Fibroblast of lung (primary cell): Measurements from ENCODE around the gene SLC44A1. TPM values are rescaled to one million over a fixed set of nuclear protein-coding genes. Genes with fewer than 3 reads are reported as not detected.
"Not testable (repeated sequence)": the region's sequence is repeated elsewhere in the genome, so short reads cannot be mapped to it uniquely, and the experiment has no call there.

Experiments
- DNase-seq, 2 donors: peaks; one replicate each; pipeline versions ENCODE4 v3.0.0 to v3.0.0-alpha.2; 2010; ENCODE audit warnings: low read depth in 2 of 2
- H2AFZ ChIP-seq: 2 replicates; pipeline ENCODE4 v1.5.1; 2012; ENCODE audit warnings: low read length, control low read depth, inconsistent platforms
- H3K27ac ChIP-seq: 2 replicates; pipeline ENCODE4 v1.5.1; 2011; ENCODE audit warnings: low read length, control low read depth; ENCODE audit not compliant: insufficient read depth
- H3K27me3 ChIP-seq: 2 replicates; pipeline ENCODE4 v1.5.1; 2011; ENCODE audit warnings: mild to moderate bottlenecking, low read length; ENCODE audit not compliant: control insufficient read depth, insufficient read depth
- H3K36me3 ChIP-seq: 2 replicates; pipeline ENCODE4 v1.5.1; 2011; ENCODE audit warnings: low read length; ENCODE audit not compliant: control insufficient read depth, insufficient read depth
- H3K4me1 ChIP-seq: 2 replicates; pipeline ENCODE4 v1.5.1; 2011; ENCODE audit warnings: low read length; ENCODE audit not compliant: control insufficient read depth, insufficient read depth; ENCODE audit errors: extremely low read depth
- H3K4me2 ChIP-seq: 2 replicates; pipeline ENCODE4 v1.5.1; 2011; ENCODE audit warnings: low read length, control low read depth; ENCODE audit not compliant: insufficient read depth; ENCODE audit errors: extremely low read depth
- H3K4me3 ChIP-seq, 4 experiments: fragments of 200-600 bp in 1 of 4; sonication (generic) in 1 of 4; replicated peaks in 1 of 4; 2 replicates each; pipeline ENCODE4 v1.5.1; 2011 to 2016; ENCODE audit warnings: low read length in 4 of 4, low read depth in 3 of 4, mild to moderate bottlenecking in 3 of 4, control low read depth in 2 of 4, inconsistent platforms in 1 of 4, mixed read lengths in 1 of 4; ENCODE audit not compliant: insufficient read depth in 1 of 4; ENCODE audit errors: control extremely low read depth in 1 of 4
- H3K79me2 ChIP-seq: 2 replicates; pipeline ENCODE4 v1.5.1; 2012; ENCODE audit warnings: mild to moderate bottlenecking, low read length, inconsistent platforms; ENCODE audit not compliant: control insufficient read depth, insufficient read depth
- H3K9ac ChIP-seq: 2 replicates; pipeline ENCODE4 v1.5.1; 2011; ENCODE audit warnings: mild to moderate bottlenecking, low read length, control low read depth; ENCODE audit not compliant: insufficient read depth
- H3K9me3 ChIP-seq: 2 replicates; pipeline ENCODE4 v1.5.1; 2012; ENCODE audit warnings: low read depth, low read length; ENCODE audit not compliant: control insufficient read depth, insufficient read depth
- H4K20me1 ChIP-seq: 2 replicates; pipeline ENCODE4 v1.5.1; 2011; ENCODE audit warnings: low read length; ENCODE audit not compliant: control insufficient read depth, insufficient read depth; ENCODE audit errors: extremely low read depth
- CTCF ChIP-seq, 2 donors: IDR thresholded peaks in 1 of 2; conservative IDR thresholded peaks in 1 of 2; 1 replicate in 1 of 2; 2 replicates in 1 of 2; pipeline ENCODE4 v1.5.1; 2011 to 2012; ENCODE audit warnings: low read length in 2 of 2, control low read depth in 1 of 2, inconsistent platforms in 1 of 2, low read depth in 1 of 2, mild to moderate bottlenecking in 1 of 2
- EZH2 ChIP-seq: IDR thresholded peaks from 2 replicates; pipeline ENCODE4 v1.5.1; 2012; ENCODE audit warnings: low read length, control low read depth, mild to moderate bottlenecking; ENCODE audit errors: missing control alignments
- polyA plus RNA-seq, 2 donors: library from polyadenylated mRNA; depleted of rRNA in 1 of 2; stranded (reverse) in 1 of 2; unstranded in 1 of 2; fragments of >200 nt; gene quantifications; 2 replicates each; pipeline ENCODE4 v1.2.1, GENCODE V29; 2011 to 2012; ENCODE audit warnings: missing spikeins in 1 of 2
- total RNA-seq: library from RNA; depleted of rRNA; stranded (reverse); fragments of >200 nt; gene quantifications from 2 replicates; pipeline ENCODE4 v1.2.1, GENCODE V29; 2014

Gene SLC44A1
- total and polyA plus RNA-seq, 2 donors (not counting 1 experiment from before 2014, with no cell fraction given), result 35.9 to 54.2 TPM

- H3K27me3 ChIP-seq, result no peaks in the 10 kb centered on the region
- no peak for TF ChIP-seq CTCF (conservative IDR thresholded peaks at IDR 0.05 in 1 of 2, IDR thresholded peaks at IDR 0.05 in 1 of 2; ENCODE audit: low read depth in 1 of 2, low read length in 2 of 2)
- no peak for TF ChIP-seq EZH2
- H3K4me2 ChIP-seq, result peak overlapping the region; percentile 16
- no peak overlapping the region for H3K9ac ChIP-seq
- no peaks in the 10 kb centered on the region for H3K4me1 ChIP-seq
- no peak overlapping the region for H3K4me3 ChIP-seq
- no peaks in the 10 kb centered on the region for H4K20me1 ChIP-seq
- no peak for DNase-seq
- H3K9me3 ChIP-seq, result no peaks in the 10 kb centered on the region
- no peaks in the 10 kb centered on the region for H3K36me3 ChIP-seq
- peaks cover 2% of the 10 kb centered on the region for H3K79me2 ChIP-seq
- H3K27ac ChIP-seq, result no peak overlapping the region
- H2AFZ ChIP-seq, result no peak overlapping the region
These were observed 11.0 kb downstream of the SLC44A1 start for GRCh38 chr9:105255421-105255820.

- not testable (repeated sequence) for H3K27me3 ChIP-seq, H3K9me3 ChIP-seq, H3K36me3 ChIP-seq, H2AFZ ChIP-seq, DNase-seq, H3K4me2 ChIP-seq, H3K79me2 ChIP-seq, H4K20me1 ChIP-seq, H3K4me1 ChIP-seq, H3K9ac ChIP-seq, H3K27ac ChIP-seq, H3K4me3 ChIP-seq
These were observed 12.1 kb downstream of the SLC44A1 start for GRCh38 chr9:105256569-105256968.

- Histone ChIP-seq H3K4me2 (no peak overlapping the region), H3K27ac (no peak overlapping the region), H3K9ac (no peak overlapping the region), H3K27me3 (no peaks in the 10 kb centered on the region), H4K20me1 (no peaks in the 10 kb centered on the region), H3K79me2 (no peaks in the 10 kb centered on the region), H3K4me3 (no peak overlapping the region), H3K36me3 (no peaks in the 10 kb centered on the region), H2AFZ (no peak overlapping the region), H3K4me1 (no peaks in the 10 kb centered on the region), H3K9me3 (no peaks in the 10 kb centered on the region)
- no peak for DNase-seq
- no peak for TF ChIP-seq EZH2
- TF ChIP-seq CTCF (conservative IDR thresholded peaks at IDR 0.05 in 1 of 2, IDR thresholded peaks at IDR 0.05 in 1 of 2; ENCODE audit: low read depth in 1 of 2, low read length in 2 of 2), result no peak
These were observed 13.4 kb downstream of the SLC44A1 start for GRCh38 chr9:105257809-105258208.
